ENCODE measurements around the gene AJM1. TPM values are rescaled to one million over a fixed set of nuclear protein-coding genes. Genes with fewer than 3 reads are reported as not detected.

Gene AJM1
- total RNA-seq, 1 donor from 2014 or later = 1.8 TPM

DNA sequence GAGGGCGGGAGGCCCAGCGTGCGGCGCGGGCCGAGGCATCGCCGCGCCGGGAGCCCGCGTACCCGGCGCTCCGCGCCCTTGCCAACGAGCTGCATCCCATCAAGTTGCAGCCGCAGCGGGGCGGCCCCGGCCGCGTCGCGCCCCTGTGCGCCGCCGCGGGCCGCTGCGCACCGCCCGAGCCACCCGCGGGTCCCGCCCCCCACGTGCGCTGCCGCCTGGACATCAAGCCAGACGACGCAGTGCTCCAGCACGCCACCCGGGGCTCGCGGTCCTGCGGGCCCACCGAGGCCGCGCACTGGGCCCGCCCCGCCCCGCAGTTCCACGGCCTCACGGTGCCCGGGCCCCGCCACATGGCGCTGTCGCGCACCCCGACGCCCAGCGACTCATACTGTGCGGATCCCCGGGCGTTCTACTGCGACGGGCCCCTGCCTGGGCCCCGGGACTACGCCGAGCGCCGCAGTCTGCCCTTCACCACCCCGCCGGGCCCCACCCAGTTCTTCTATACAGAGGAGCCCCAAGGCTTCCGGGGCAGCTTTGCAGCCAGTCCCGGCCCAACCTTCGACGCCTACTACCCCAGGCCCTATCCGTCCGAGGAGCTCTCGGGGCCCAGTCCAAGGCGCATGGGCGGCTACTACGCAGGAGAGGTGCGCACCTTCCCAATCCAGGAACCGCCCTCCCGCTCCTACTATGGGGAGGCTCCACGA lies 2.6 kb downstream of the AJM1 start:
- DNase-seq (ENCODE audit: low read depth) = no peak

DNA sequence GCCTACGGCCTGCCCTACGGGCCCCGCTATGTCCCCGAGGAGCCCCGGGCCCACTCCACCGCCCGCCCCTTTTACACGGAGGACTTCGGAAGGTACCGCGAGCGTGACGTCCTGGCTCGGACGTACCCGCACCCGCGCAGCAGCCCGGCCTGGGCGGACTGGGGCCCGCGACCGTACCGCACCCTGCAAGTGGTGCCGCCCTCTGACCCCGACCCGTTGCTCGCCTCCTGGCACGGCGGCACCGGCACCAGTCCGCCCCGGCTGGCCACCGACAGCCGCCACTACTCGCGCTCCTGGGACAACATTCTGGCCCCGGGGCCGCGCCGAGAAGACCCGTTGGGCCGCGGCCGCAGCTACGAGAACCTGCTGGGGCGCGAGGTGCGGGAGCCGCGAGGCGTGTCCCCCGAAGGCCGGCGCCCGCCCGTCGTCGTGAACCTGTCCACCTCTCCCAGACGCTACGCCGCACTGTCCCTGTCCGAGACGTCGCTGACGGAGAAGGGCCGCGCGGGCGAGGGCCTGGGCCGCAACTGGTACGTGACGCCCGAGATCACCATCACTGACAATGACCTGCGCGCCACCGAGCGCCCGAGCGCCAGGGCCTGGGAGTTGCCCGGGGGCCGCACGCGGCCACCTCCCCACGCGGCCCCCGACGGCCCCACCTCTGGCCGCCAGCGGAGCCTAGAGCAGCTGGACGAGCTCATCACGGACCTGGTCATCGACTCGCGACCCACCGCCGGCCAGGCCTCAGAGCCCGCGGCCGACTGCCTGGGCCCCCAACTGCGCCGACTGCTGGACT lies 3.4 kb downstream of the AJM1 start:
- DNase-seq (ENCODE audit: low read depth) = no peak

DNA sequence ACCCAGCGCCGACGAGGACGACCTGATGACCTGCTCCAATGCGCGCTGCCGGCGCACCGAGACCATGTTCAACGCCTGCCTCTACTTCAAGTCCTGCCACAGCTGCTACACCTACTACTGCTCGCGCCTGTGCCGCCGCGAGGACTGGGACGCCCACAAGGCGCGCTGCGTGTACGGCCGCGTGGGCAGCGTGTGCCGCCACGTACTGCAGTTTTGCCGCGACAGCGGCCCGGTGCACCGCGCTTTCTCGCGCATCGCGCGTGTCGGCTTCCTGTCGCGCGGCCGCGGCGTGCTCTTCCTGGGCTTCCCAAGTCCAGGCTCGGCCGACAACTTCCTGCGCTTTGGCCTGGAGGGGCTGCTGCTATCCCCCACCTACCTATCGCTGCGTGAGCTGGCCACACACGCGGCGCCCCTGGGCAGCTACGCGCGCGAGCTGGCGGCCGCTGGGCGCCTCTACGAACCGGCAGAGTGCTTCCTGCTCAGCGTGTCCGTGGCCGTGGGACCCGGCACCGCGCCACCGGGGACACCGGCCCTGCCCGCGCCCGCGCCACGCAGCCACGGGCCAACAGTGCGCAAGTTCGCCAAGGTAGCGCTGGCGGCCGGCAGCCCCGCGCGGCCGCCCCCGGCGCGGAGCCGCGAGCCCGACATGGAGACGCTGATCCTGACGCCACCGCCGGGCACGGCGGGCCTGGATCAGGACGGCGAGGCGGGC lies 4.3 kb downstream of the AJM1 start:
- DNase-seq (ENCODE audit: low read depth) = no peak

DNA sequence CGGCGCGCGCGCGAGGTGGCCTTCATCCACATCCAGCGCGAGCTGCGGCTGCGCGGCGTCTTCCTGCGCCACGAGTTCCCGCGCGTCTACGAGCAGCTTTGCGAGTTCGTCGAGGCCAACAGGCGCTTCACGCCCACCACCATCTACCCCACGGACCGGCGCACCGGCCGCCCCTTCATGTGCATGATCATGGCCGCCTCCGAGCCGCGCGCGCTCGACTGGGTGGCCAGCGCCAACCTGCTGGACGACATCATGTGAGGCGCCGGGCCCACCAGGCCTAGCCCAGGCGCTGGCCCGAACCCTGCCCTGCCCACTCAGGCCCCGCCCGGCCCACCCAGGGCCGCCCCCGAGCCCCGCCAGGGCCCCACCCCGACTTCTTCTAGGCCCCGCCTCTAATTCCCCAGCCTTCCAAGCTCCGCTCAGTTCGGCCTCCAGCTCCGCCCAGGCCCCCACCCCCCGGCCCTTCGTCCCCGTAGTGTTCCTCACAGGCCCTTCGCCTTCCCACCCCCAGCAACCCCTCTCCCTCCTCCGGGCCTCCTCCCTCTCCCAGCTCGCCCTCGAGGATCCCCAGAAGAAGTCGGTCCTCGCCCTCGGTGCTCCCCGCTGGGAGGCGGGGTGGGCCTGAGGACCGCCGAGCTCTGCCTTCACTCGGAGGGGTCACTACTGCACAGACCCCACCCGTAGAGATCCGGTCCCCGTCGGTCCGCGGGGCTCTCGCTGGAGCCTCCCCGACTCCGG lies 5.0 kb downstream of the AJM1 start:
- DNase-seq (ENCODE audit: low read depth) = peak; percentile 53

DNA sequence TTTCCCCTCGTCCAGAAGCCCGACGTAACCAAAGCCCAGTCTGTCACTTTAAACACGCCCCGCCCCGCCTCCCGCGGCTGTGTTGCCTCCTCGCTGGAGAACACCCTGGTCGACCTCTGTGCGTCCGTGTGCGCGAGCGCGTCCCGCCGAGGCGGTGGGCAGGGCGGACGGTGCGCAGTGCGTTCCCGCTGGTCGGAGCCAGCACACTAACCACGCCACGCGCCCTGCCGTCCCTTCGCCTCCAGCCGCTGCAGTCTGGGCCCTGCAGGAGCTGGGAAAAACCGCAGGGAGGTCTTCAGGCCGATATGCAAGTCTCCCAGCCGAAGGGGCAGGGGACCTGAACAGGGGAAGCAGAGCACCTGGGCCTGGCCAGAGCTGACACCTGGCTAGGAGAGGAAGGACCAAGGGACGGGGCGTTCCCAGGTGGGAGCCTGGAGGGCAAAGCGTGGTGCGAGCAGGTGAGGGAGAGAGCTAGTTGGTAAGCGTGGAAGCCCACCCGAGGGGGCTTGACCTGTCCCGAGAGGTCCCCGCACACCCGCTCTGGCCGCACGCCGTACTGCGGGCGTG lies 5.6 kb downstream of the AJM1 start:
- peak; percentile 58 for DNase-seq (ENCODE audit: low read depth)

DNA sequence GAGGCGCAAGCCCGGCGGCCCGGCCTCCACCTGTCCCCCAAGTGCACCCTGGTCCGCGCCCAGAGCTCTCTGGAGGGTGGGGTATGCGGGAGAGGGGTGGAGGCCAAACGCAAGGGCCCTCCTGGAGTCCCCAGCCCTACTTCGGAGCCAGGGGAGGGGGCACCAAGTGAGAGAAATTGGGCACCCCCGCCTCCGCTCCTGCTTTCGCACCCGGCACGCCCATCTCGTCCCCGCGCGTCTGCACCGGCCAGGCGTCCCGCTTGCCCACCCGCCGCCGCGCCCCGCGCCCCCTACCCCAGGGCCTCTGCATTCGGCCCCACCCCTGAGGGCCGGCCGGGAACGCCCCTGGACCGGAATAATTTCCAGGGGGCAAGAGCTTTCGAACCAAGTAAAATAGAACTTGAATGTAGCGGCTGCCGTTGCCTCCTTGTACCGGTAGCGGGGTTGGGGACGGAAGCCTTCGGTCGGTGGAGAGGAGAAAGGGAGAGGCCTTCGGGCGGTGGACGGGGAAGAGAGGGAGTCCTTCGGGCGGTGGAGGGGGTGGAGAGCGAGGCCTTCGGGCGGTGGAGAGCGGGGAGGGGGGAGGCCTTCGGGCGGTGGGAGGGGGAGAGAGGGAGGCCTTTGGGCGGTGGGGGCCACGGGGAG lies 6.2 kb downstream of the AJM1 start:
- peak; percentile 8 for DNase-seq (ENCODE audit: low read depth)

DNA sequence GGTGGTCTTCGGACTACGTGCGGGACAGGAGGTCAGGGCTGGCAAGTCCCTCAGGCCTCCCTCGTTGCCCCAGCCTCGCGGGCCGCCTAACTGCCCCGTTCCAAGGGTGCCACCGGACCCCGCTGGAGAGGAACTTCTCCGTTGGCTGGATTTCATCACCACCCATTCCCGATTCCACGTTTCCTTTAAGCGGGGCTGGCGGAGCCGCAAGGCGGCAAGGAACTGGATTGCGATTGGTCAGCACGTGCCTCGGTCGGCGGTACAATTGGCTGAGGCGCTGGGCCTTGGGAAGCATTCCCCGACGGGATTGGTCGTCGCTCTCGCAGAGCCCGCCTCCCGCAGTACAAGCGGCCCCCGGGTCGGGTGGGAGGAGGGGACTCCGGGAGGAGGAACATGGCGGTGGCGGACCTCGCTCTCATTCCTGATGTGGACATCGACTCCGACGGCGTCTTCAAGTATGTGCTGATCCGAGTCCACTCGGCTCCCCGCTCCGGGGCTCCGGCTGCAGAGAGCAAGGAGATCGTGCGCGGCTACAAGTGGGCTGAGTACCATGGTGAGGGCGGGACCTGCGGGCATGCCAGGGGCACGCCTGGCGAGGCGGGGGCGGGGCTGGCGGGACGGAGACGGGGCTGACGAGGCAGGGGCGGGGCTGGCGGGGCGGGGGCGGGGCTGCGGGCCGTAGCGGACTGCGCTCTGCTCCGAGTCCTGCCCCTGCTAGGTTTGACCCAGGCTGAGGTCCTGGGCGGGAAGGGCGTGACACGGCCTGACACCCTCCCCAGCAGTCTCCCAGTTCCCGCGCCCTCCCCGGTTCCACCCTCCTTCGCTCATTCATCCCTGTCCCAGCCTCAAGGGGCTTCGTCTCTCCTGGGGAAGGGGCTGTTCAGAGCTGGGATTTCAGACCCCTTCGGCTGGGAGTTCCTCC lies 7.0 kb downstream of the AJM1 start, which contains the start of gene PHPT1:
Gene PHPT1 (plus strand): TSS at position 372 of the 922 bp plus-strand sequence. CDS start 22 bp downstream, at position 394.
- DNase-seq (ENCODE audit: low read depth) = peak; percentile 97

DNA sequence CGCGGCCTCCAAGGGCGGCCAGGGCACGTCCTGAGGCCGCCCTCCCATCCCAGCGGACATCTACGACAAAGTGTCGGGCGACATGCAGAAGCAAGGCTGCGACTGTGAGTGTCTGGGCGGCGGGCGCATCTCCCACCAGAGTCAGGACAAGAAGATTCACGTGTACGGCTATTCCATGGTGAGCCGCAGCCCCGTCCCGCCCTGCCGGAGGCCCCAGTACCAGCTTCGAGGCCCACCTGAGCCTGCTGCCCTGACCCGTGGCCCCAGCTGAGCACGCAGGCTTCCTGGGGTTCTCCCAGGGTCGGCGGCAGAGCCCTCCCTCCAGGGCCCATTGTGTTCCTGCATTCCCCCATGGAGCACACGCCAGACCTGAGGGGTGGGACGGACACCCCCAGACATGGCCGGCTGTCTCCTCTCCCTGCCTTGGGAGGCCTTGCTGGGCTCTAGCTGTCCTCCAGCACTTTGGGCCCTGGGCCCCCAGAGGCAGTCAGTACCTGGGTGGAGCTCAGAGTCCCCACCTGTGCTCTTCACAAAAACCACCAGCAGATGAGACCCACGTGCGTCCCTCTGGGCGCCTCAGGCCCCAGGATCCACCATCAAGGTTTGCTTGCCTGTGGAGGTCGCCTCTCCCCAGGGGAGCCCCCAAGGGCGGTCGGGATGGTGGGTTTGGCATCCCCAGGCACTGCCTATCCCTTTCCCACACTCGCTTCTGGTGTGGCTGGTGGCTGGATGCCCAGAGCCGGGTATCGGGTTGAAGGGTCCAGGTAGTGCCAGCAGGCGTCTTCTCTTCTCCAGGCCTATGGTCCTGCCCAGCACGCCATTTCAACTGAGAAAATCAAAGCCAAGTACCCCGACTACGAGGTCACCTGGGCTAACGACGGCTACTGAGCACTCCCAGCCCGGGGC lies 7.9 kb downstream of the AJM1 start:
- DNase-seq (ENCODE audit: low read depth) = no peak

DNA sequence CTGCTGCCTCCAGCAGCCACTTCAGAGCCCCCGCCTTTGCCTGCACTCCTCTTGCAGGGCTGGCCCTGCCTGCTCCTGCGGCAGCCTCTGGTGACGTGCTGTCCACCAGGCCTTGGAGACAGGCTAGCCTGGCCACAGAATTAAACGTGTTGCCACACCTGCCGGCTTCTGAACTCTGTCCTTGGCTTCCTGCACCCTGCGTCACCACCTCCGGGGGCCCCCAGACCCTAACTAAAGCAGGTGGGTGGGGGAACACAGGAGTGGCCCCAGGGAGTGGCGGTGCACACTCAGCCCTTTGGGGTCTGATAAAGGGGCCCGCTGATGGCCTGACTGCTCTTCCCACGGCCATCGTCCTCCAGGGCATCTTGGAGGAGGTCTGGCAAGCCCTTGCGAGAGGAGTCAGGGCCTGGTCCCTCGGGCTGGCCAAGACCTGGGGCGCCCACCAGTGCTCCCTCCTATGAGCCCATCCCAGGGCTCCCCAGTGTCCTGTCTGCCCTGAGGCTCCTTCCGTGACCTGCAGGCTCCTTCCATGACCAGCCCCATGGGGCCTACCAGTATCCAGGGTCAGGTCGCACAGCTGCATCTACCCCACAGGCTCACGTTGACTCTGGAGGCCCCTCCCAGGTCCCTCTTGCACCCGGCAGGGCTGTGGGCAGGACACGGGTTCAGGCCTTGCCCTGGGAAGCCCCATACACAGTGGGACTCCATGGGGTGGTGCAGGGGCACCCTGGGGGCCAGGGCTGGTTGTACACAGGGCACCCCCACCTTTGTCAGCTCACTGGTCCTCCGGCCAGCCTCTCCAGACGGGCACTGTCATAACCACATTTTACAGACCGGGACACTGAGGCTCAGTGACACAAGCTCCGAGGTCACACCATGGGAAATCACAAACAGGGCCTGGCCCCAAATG lies 8.8 kb downstream of the AJM1 start:
- DNase-seq (ENCODE audit: low read depth) = no peak

DNA sequence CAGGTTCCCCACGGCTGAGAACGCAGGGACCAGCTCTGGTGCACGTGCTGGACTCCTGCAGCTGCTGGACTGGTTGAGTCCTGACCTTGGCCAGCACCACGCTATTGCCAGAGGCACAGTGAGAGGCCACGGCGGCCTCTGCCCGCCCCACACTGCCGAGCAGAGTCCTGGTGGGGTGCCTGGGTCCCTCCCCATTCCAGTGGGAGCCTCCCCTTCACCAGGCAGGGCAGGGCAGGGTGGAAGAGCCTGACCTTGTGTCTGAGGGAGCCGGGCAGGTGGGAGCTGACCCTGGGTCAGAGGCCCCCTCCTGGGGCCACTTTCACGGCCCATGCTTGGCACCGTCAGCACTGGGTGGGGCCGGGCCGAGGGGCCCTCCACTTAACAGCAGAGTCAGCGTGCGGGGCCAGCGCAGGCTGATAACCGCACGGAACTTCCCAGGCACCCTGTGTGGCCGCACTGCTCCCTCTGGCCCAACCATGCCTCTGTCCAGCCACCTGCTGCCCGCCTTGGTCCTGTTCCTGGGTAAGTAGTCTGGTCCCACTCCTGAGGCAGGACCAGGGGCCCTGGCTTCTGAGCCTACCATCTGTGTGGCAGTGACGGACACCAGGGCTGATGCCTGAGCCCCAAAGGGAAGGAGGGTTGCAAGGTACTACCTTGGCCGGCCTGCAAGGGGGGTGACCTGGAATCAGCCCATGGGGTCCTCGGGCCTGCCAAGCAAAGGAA lies 9.8 kb downstream of the AJM1 start, which contains the start of gene MAMDC4:
Gene MAMDC4 (plus strand): TSS at position 406 of the 723 bp plus-strand sequence. CDS start 71 bp downstream, at position 477.
- no peak for DNase-seq (ENCODE audit: low read depth)

DNA sequence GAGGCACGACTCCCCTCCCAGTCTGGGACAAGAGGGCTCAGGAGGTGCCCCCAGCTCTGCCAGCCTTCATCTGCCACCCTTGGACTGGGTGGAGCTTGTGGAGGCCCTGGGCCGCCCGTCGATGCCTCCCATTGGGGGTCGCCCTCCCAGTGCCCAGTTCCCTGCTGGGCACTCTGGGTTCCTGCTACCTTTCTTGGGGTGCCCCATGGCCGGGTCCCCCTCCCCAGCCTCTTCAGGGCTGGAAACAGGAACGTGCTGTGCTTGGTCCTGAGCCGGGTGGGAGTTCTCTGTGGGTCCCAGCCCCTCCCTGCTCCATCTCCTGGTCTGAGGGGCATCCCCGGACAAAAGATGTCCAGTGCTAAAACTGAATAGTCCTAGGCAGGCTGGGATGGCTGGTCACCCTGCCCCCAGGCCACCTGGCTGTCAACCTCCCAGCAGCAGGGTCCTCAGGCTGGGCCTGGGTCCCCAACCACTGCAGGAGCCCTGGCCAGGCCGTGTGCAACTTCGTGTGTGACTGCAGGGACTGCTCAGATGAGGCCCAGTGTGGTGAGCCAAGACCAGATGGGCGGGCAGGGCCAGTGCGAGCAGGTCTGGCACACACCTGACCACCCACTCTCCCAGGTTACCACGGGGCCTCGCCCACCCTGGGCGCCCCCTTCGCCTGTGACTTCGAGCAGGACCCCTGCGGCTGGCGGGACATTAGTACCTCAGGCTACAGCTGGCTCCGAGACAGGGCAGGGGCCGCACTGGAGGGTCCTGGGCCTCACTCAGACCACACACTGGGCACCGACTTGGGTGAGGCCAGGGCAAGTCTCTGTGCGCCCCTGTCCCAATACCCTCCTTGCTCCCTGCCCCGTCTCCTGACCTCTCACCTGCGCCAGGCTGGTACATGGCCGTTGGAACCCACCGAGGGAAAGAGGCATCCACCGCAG lies 10.7 kb downstream of the AJM1 start:
- no peak for DNase-seq (ENCODE audit: low read depth)

DNA sequence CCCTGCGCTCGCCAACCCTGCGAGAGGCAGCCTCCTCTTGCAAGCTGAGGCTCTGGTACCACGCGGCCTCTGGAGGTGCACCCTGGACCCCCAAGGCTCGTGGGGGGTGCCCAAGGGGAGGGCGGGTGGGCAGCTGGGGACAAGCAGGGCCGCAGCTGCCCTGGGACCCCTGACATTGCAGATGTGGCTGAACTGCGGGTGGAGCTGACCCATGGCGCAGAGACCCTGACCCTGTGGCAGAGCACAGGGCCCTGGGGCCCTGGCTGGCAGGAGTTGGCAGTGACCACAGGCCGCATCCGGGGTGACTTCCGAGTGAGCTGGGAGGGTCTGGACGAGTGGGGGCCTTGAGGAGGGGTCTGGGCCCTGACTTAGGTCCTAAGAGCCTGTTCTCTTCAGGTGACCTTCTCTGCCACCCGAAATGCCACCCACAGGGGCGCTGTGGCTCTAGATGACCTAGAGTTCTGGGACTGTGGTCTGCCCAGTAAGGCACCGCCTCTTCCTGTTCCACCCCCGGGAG lies 11.4 kb downstream of the AJM1 start:
- no peak for DNase-seq (ENCODE audit: low read depth)

DNA sequence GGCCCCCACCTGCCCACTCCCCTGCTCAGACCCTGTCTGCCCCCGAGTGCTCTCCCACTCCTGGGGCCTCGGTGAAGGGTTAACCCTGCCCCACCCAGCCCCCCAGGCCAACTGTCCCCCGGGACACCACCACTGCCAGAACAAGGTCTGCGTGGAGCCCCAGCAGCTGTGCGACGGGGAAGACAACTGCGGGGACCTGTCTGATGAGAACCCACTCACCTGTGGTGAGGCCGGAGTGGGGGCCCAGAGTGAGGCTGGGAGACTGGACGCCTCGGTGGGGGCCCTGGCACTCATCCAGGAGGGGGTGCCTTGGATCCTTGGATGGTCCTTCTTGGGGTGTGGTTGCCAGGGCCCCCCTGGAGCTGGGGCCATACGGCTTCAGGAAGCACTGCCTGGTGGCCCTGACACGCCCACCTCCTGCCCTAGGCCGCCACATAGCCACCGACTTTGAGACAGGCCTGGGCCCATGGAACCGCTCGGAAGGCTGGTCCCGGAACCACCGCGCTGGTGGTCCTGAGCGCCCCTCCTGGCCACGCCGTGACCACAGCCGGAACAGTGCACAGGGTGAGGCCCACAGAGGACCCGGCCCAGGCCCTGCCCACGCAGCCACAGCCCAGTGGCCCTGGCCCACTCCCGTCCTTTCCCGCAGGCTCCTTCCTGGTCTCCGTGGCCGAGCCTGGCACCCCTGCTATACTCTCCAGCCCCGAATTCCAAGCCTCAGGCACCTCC lies 12.0 kb downstream of the AJM1 start:
- DNase-seq (ENCODE audit: low read depth) = no peak

DNA sequence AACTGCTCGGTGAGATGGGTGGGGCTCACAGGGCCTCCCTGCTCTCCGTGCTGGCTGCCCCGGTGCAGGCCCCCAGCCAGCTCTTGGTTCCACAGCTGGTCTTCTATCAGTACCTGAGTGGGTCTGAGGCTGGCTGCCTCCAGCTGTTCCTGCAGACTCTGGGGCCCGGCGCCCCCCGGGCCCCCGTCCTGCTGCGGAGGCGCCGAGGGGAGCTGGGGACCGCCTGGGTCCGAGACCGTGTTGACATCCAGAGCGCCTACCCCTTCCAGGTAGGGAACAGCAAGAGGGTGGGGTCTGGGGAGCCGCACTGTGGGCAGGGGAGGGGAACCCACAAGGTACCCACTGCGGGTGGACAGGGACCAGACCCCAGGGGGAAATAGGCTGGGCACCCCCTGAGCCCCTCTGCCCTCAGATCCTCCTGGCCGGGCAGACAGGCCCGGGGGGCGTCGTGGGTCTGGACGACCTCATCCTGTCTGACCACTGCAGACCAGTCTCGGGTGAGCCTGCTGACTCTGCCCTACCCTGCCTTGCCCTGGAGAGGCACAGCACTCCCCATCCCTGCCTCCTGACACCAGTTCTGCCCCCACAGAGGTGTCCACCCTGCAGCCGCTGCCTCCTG lies 12.7 kb downstream of the AJM1 start:
- DNase-seq (ENCODE audit: low read depth) = no peak

Measured in renal cortical epithelial cell (primary cell).